ENCODE measurements around the gene ANKMY2. TPM values are rescaled to one million over a fixed set of nuclear protein-coding genes. Genes with fewer than 3 reads are reported as not detected.

ANKMY2 gene
- total RNA-seq, 2 experiments from 2014 or later = 10.2 to 11.0 TPM

- POLR2A ChIA-PET = no interaction called here
- CTCF ChIA-PET = no interaction called here
Measured at GRCh38 chr7:16587790-16588189, 57.8 kb downstream of the ANKMY2 start.

GRCh38 chr7:16587129-16587528, 58.4 kb downstream of the ANKMY2 start:
- CTCF ChIA-PET = no interaction called here
- POLR2A ChIA-PET = no interaction called here

GRCh38 chr7:16586081-16586874, 59.3 kb downstream of the ANKMY2 start:
- POLR2A ChIA-PET = no interaction called here

GRCh38 chr7:16585540-16585939, 60.0 kb downstream of the ANKMY2 start:
- CTCF ChIA-PET = no interaction called here
- POLR2A ChIA-PET = no interaction called here

More at GRCh38 chr7:16586081-16586874, 59.3 kb downstream of the ANKMY2 start:
- CTCF ChIA-PET = no interaction called here

GRCh38 chr7:16583834-16584233, 61.7 kb downstream of the ANKMY2 start:
- ChIA-PET POLR2A (no interaction called here), CTCF (no interaction called here)

- ChIA-PET POLR2A (no interaction called here), CTCF (no interaction called here)
Measured at GRCh38 chr7:16581286-16581685, 64.3 kb downstream of the ANKMY2 start.

GRCh38 chr7:16579216-16579615, 66.3 kb downstream of the ANKMY2 start:
- CTCF ChIA-PET = no interaction called here
- POLR2A ChIA-PET = no interaction called here

GRCh38 chr7:16571941-16572340, 73.6 kb downstream of the ANKMY2 start:
- CTCF ChIA-PET = no interaction called here

GRCh38 chr7:16564909-16565426, 80.6 kb downstream of the ANKMY2 start:
- POLR2A ChIA-PET = no interaction called here

More at GRCh38 chr7:16571941-16572340, 73.6 kb downstream of the ANKMY2 start:
- POLR2A ChIA-PET = no interaction called here

GRCh38 chr7:16564023-16564380, 81.6 kb downstream of the ANKMY2 start:
- POLR2A ChIA-PET = no interaction called here
- CTCF ChIA-PET = interaction anchor here (0.7 to 1.4 kb wide), 4 partner anchors 132 to 513 kb away, joined by 3 to 5 read pairs (median 4); no protein-coding TSS in a partner anchor

More at GRCh38 chr7:16564909-16565426, 80.6 kb downstream of the ANKMY2 start:
- CTCF ChIA-PET = interaction anchor here (0.7 to 1.4 kb wide), 11 partner anchors 10 to 514 kb away, joined by 3 to 5 read pairs (median 4); no protein-coding TSS in a partner anchor

GRCh38 chr7:16563281-16564022, 82.1 kb downstream of the ANKMY2 start:
- ChIA-PET CTCF (no interaction called here), POLR2A (no interaction called here)

GRCh38 chr7:16562456-16563220, 82.9 kb downstream of the ANKMY2 start:
- ChIA-PET CTCF (no interaction called here), POLR2A (no interaction called here)

GRCh38 chr7:16561943-16562342, 83.6 kb downstream of the ANKMY2 start:
- CTCF ChIA-PET = no interaction called here

GRCh38 chr7:16559497-16560179, 85.9 kb downstream of the ANKMY2 start:
- ChIA-PET POLR2A (no interaction called here), CTCF (no interaction called here)

More at GRCh38 chr7:16561943-16562342, 83.6 kb downstream of the ANKMY2 start:
- POLR2A ChIA-PET = no interaction called here

GRCh38 chr7:16558761-16559302, 86.7 kb downstream of the ANKMY2 start:
- ChIA-PET POLR2A (no interaction called here), CTCF (no interaction called here)

- ChIA-PET CTCF (no interaction called here), POLR2A (no interaction called here)
Measured at GRCh38 chr7:16556359-16556758, 89.2 kb downstream of the ANKMY2 start.

- CTCF ChIA-PET = interaction anchor here (0.7 to 1.7 kb wide), 2 partner anchors 10 kb away, joined by 3 to 4 read pairs; no protein-coding TSS in a partner anchor
- POLR2A ChIA-PET = no interaction called here
Measured at GRCh38 chr7:16554518-16555236, 90.9 kb downstream of the ANKMY2 start.

- CTCF ChIA-PET = no interaction called here
- POLR2A ChIA-PET = no interaction called here
Measured at GRCh38 chr7:16550671-16551070, 94.9 kb downstream of the ANKMY2 start.

Data from activated CD8-positive, alpha-beta memory T cell treated with anti-CD3 and anti-CD28 coated beads for 36 hours (primary cell).